ENCODE data around the gene FYN.
"Not testable (repeated sequence)": the region's sequence is repeated elsewhere in the genome, so short reads cannot be mapped to it uniquely, and the experiment has no call there.

FYN gene

DNA sequence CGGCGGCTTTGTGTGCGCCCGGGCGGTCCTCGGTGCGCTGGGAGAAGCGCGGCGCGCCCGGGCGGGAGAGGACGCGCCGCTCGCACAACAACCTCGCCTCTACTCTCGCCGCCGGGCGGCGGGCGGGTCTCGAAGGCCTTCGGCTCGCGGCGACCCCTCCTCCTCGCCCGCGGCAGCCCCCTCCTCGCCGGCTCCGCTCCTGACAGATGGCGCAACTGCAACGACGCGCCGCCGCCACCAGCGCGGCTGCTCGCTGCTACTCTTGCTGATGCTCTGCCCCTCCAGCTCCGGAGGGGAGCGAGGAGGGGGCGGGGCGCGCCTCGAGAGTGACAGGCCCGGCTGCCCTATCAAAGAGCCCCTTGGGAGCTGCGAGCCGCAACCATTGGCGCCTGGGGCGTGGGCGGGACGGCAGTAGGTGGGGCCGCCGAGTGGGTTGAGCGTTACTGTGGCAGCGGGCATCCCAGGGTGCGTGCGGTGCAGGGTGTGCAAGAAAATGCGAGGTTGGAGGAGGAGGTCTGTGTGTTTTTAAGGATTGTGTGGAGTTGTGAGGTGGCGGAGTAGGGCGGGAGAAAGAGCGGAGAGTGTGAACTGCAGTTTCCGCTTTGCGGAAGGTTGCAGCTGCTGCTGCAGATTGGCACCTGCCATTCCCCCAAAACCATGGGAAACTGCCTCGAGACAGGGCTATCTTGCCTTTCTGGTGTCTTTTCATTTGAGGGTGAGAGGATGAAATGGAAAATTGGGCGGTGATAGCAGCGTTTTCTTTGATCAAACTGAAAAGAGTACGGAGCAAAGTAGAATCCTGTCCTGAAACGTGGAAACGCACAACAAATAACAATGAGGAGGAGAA, at the start of gene FYN:
TSS of gene FYN (minus strand) at position 275 of the 847 bp plus-strand sequence. CDS start 153,401 bp downstream, outside the sequence.
- peak; percentile 72 for DNase-seq

DNA sequence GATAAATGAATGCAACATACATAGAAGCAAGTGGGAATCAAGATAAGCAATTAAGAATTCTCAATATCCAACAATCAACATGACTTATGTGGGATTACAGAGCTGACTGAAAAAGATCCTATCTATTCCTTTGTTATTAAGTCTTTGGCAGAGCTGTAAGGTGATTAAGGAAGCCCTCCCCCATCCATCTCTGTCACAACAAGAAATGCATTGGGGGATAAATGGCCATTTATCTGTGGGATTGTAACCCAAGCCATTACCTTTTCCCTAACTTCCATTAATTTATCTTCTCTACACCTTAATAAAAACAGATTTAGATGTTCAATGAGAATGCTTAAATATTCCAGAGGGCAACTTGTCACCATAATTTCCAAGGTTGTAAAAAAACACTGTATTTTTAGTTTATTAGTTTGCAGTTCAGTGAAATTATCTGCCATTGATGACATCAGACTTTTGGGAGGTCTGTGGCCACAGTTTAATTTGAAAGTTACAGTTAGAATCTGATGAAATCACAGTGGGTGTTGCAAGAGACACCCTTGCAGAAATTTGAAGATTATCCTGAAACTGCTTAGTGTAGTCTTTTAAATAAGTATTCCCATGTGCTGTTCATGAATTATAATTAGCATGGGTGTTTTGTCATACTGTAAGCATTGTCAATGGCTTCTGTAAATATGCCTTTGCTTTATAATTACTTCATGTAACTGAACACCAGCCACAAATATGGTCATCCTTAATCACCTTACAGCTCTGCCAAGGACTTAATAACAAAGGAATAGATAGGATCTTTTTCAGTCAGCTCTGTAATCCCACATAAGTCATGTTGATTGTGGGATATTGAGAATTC, 49.4 kb upstream of the FYN start:
- peak; percentile 40 for DNase-seq

DNA sequence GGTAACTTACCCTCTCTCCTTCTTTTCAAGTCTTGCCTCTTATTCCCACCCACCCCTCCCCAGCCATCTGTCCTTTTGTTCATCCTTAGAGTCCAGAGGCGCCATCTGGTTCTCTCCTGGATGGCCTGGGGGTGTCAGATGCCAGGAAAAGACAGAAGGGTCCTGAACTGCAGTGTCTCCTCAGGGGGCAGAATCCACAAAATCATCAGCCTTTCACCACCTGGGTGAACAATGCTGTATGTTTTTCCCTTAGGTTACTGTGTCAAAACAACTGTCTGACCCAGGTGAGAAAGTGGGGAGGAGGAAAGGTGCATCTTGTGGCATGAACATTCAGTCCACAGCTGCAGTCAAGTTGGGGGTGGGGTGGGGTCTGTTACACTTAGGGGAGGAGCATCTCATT, 47.9 kb upstream of the FYN start:
- no peak for DNase-seq

DNA sequence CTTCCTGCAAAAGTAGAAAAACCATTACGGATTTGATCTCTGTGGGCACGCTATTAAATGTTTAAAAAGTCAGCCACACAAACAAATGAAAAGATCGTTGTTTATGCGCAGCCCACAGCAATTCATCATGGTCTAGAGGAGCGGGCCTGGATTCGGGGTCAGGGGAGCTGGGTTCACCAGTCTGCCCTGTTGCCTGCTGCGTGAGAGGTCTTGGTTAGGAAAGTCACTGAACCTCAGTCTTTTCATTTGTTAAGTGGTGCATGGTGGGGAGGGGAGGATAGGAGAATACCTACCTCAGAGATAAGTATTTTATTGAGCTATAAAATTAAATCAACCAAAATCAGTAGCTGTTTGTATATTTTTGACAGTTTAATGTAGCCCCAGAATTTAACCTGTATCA, 47.3 kb upstream of the FYN start:
- DNase-seq: no peak

DNA sequence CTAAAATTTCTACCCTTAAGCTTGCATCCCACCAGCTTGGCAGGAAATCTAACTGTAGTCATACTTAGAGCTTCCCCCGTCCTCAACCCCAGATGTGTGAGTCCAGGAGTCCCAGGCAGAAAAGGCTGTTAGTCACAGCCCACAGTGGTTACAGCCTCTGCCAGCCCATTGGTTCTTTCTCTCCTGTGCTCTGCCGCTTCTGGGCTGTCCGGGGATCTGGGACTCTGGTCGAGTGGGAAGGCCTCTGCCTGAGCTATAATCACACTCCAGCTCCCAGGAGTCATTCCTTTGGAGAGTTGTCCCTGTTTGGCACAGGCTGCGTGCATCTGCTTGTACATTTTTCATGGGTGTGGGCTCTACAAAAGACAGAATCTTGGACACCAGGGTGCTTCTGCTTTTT, 45.6 kb upstream of the FYN start:
- DNase-seq: no peak

DNA sequence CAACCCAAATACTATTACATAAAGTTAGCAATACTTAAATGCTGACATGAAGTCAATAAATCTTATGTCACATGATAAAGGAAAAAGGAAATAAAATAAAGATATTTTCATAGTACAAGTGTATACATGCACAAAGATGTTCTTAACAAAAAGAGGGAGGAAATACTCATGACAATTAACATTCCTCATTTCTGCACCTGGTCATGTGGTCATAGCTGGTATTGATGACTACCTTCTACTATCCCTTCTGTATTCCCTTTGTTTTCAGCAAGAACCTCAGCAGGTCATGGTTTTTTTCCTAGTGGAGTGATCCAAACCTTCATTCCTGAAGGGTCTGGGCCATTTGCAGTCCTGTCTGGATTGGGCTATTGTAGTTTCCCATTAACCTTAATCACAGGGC, 43.5 kb upstream of the FYN start:
- DNase-seq: no peak

DNA sequence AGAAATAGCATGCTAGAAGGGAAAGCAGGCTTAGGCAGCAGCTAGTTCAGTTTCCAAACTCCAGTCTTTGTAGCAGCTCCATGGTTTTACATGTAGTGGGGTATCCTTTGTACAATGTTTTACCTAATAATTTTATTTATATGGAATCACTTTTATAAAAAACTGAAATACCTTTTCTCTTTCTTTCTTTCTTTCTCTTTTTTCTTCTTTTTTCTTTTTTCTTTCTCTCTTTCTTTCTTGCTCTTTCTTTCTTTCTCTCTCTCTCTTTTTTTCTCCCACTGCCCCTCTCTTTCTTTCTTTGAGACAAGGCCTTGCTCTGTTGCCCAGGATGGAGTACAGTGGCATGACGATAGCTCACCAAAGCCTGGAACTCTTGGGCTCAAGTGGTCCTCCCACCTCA, 41.4 kb upstream of the FYN start:
- no peak for DNase-seq

DNA sequence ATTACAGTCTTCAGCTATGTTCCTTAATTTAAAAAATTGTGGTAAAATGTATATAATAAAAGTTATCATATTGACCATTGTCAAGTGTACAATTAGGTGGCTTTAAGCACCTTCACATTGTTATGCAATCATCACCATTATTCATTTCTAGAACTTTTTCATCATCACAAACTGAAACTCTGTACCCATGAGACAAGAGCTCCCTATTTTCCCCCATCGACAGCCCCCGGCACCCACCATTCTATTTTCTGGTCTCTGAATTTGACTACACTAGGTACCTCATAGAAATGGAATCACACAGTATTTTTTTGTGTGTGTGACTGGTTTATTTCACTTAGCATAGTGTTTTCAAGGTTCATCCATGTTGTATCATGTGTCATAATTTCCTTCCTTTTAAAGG, 39.7 kb upstream of the FYN start:
- no peak for DNase-seq

DNA sequence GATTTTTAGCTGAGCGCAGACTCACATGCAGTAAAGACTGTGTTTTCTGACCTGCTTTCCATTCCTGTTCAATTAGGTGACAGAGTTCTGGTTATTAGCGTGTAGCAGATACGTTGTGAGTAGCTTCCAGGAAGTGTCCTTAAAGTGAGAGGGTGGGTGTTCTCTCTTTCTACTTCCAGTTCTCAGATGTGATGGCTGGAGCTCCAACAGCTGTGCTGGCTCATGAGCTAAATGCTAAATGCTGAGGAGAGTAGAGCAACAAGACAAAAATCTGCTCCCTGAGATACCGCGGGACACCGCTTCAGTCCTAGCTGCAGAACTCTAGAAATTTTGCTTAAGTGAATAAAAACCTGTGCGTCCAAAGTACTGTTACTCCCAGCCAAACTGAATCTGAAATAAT, 38.2 kb upstream of the FYN start:
- no peak for DNase-seq

DNA sequence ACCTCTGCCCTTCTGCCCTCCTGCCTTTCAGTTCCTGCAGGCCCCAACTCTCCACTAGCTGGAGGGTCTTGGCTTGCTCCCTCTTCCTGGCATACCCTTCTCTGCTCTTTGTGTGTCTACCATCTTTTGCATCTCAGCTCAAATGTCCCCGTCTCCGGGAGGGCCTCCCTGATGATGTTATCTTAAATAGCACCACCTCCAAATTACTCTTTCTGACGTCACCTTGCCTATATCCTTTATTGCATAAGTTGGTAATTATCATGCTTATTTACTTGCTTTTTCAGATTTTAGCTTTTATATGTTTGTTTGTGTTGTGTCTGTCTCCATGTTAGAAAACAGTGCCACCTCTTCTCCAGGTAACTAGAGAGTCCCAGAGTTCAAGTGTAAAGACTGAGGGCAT, 36.0 kb upstream of the FYN start:
- no peak for DNase-seq

DNA sequence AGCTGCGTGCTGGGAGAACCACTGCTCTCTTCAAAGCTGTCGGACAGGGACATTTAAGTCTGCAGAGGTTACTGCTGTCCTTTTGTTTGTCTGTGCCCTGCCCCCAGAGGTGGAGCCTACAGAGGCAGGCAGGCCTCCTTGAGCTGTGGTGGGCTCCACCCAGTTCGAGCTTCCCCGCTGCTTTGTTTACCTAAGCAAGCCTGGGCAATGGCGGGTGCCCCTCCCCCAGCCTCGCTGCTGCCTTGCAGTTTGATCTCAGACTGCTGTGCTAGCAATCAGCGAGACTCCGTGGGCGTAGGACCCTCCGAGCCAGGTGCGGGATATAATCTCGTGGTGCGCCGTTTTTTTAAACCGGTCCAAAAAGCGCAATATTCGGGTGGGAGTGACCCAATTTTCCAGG, 35.1 kb upstream of the FYN start:
- DNase-seq: not testable (repeated sequence)

DNA sequence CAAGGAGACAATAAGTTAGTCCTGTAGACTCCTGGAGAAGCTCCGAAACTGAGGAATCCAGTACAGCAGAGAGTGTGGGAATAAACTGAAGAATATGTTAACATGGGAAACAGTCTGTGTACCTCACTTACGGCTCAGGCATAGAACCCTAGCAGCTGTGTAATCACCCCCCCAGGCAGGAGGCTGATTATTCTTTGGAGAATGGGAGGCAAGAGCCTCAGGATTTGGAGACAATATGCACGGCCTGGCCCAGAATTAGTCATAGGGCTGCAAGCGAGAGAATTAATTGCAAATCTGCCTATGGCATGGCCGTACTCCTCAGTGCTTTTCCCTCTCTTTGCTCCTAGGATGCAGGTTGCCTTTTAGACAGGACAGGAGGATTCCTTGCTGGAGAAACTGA, 27.5 kb upstream of the FYN start:
- no peak for DNase-seq

DNA sequence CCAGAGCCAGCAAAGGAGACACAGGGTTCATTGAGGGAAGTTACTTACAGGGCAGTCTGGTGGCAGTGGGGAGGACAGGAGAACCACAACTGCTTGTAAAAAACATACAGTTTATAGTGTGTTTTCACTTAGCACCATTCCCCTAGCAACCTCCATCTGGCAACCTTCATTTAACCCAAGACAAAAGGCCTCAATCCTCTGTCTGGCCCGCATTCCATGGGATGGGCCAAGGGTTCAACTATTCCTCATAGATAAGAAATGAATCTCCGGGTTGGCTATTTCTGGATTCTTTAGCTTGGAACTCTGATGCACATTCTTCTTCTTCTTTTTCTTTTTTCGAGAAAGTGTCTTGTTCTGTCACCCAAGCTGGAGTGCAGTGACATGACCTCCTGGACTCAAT, 26.3 kb upstream of the FYN start:
- DNase-seq: no peak

DNA sequence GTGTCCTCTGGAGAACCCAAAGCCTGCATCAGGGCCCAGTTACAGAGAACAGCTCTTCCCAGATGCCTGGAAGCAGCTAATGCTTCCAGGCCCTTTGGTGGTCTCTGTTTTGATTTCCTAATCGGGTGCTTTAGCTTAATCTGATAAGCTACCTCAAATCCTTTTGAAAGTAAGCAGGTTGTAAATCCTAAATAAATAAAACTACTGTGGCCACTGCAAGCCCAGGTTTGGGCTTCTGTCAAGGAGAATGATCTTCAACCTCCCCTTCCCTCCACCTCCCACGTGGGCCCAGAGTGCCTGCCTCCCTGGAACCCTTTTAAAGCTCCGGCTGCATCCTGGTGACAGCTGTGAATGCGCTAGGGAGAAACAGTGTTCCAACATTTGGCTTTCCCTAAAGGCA, 25.2 kb upstream of the FYN start:
- DNase-seq: no peak

DNA sequence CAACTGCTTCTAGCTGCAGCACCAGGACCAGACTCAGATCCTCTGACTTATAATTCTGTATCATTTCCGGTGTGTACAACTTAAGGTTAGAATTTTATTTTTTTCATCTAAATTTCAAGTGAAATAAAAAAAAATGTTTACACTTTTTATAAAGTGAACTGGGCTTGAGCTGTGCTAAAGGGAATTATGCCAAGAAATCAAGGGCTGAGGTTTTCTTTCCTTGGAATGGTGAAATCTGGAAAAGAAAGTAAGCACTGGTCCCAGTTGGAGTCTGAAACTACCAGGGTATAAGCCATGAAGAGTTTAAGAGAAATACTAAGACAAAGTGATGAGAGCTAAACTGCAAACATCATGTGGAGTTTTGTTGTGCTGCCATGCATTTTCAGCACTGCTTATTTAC, 21.7 kb upstream of the FYN start:
- DNase-seq: no peak

DNA sequence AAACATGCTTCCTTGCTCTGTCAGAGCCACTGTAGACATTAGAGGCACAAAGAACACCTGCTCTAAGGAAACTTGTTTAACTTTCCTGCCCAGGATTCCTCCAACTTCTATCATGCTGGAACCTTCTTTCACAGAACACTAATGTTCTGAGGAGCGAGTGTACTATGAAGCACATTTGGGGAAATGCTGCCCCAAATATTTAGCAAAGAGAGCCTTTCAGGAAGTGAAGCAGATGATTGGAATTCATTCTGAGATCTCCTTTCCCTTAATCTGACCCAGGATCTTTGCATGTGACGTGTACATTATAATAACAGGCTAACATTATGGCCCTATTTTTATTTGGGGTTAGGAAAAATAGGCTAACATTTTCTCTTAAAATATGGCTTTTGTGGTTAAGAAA, 21.0 kb upstream of the FYN start:
- no peak for DNase-seq

DNA sequence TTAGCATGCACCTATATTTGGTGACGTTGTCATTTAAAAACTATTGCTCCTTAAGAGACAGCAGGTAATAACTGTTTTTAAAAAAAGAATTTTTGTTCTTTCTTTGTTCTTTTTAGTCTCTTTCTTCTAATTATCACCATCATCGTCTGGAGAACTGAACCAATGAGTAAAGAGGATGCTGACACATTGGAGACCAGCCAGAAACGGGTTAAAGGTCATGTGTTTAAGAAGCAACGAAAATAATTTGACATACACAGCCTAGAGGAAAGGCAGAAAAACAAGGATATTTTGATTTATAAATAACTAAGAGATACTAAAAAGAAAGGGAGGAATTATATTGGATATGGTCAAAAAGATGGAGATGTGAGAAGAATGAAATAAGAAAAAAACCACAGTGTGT, 19.2 kb upstream of the FYN start:
- DNase-seq: no peak

DNA sequence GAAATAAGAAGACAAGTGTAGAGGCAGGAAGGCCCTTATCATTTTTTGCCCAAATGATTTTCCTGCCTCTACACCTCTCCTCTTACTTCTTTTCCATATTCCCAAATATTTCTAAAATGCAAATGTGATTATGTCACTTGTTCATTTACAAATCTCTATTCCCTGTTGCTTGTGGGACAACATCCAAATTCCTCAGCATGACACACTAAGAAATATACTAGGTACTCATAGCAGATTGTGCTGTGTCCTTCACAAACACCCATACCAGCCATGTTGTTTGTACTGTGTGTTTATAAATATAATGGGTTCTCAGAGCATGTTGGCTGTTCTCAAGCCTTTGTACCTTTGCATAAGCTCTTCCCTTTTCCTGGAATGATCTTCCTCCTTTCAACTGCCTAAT, 17.7 kb upstream of the FYN start:
- no peak for DNase-seq

DNA sequence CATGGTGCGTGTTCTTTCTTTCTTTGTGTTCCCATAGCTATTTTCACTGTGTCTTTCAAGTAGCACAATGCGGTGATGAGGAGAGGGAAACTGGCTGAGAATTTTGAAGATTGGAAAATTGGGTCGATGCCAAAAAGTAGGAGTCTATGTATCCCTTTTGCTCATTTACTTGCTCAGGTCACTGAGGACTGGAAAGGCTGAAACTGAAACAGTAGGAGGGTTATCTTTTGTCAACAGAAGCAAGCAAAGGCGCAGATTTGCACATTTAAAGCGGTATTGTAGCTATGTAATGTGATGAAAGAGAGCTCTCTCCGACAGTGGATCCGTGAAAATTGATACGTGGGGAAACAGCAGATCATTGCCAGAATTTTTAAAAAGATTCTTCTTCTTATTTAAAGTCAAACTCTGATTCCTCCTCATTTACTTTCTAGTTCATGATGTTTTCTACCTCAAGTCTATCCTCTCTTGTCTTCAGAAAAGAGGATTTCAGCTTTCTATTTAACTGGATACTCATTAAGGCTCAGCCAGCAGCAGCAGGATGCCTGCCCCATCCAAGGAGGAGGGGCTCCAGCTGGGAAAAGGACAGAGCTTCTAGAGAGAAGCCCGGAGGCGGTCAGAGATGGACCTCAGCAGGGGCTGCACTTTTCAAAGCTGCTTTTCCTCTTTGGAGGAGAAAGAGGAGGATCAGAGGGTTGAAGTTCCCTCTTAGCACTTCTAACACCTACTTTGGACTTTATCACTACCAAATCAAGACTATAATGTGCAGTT, 15.9 kb upstream of the FYN start:
- no peak for DNase-seq

DNA sequence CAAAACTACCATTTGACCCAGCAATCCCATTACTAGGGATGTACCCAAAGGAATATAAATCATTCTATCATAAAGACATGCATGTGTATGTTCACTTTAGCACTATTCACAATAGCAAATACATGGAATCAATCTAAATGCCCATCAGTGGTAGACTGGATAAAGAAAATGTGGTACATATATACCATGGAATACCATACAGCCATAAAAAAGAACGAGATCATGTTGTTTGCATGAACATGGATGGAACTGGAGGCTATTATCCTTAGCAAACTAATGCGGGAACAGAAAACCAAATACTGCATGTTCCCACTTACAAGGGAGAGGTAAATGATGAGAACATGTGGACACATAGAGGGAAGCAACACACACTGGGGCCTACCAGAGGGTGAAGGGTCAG, 13.5 kb upstream of the FYN start:
- DNase-seq: not testable (repeated sequence)

DNA sequence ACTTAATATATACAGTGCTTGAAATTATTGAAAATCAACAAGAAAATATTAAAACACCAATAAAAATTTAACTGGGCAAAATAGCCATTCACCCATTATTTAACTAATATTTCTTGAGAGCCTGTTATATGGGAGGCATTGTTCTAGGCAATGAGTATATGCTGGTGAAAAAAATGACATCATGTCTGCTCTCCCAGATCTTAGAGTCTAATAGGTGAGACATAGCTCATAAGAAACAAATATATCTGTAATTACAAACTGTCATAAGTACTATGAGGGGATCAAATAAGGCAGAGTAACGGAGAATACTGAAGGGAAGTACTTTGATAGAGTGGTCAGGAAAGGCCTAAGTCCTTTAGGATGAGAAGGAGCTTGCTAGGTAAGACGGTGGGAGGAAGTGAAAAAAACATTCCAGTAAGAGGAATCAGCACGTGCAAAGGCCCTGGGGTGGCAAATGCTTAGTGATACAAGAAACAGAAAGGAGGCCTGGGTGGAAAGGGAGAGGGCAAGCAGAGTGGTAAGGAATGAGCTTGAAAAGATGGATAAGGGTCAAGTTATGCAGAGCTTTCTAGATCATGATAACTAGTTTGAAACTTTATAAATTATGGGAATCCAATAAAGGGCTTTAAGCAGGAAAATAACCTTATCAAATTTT, 12.2 kb upstream of the FYN start:
- no peak for DNase-seq

DNA sequence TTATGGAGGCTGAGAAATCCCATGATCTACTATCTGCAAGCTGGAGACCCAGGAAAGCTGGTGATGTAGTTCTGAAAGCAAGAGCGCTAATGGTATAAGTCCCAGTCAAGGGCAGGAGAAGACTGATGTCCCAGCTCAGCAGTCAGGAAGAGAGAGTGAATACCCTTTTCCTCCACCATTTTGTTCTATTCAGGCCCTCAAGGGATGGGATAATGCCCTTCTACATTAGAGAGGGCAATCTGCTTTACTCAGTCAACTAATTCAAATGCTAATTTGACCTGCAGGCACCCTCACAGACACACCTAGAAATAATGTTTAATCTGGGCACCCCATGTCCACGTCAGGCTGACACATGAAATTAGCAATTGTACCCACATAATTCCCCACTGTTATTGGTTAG, 10.8 kb upstream of the FYN start:
- DNase-seq: no peak

All from NCI-H2081 treated with DMSO at 0.1 percent for 48 hours (cell line).